GM12891 (cell line): ENCODE data around the gene RNF166.

ENCODE experiments used
- DNase-seq: peaks from one replicate; pipeline ENCODE4 v3.0.0; 2011; ENCODE audit warnings: low spot score; ENCODE audit not compliant: insufficient read length
- FAIRE-seq: peaks from 2 replicates; lab custom pipeline; 2011; peaks lifted over from hg19 to GRCh38; lab: Jason Lieb, UNC
- PAX5 ChIP-seq: IDR thresholded peaks from 2 replicates; pipeline ENCODE4 v1.6.1; 2011; ENCODE audit warnings: low read length, moderate library complexity, mild to moderate bottlenecking; ENCODE audit not compliant: insufficient read depth, severe bottlenecking
- POLR2A ChIP-seq: IDR thresholded peaks from 2 replicates; pipeline ENCODE4 v1.6.1; 2011; ENCODE audit warnings: low read depth, low read length, control low read depth
- POLR2AphosphoS5 ChIP-seq: IDR thresholded peaks from 2 replicates; pipeline ENCODE4 v1.6.1; 2011; ENCODE audit warnings: low read depth, low read length, control low read depth
- POU2F2 ChIP-seq: IDR thresholded peaks from 2 replicates; pipeline ENCODE4 v1.6.1; 2011; ENCODE audit warnings: low read depth, mild to moderate bottlenecking, control low read depth, low read length, moderate library complexity
- SPI1 ChIP-seq: IDR thresholded peaks from 2 replicates; pipeline ENCODE4 v1.6.1; 2011; ENCODE audit warnings: low read depth, low read length, control low read depth
- TAF1 ChIP-seq: IDR thresholded peaks from 2 replicates; pipeline ENCODE4 v1.6.1; 2011; ENCODE audit warnings: low read depth, low read length, control low read depth

RNF166 gene

GRCh38 chr16:88747588-88748301 lies 41.5 kb upstream of the RNF166 start:
- DNase-seq (peak; percentile 79), FAIRE-seq (peak; percentile 70)
- TF ChIP-seq SPI1 (no peak), PAX5 (peak; percentile 43)

- no peak for TF ChIP-seq POLR2A
- TF ChIP-seq POU2F2, result no peak
- TF ChIP-seq SPI1, result no peak
- no peak for TF ChIP-seq TAF1
- TF ChIP-seq PAX5, result no peak
- TF ChIP-seq POLR2AphosphoS5, result no peak
- no peak for DNase-seq
- FAIRE-seq, result no peak
Observed at GRCh38 chr16:88746506-88746905, 40.3 kb upstream of the RNF166 start.

DNA sequence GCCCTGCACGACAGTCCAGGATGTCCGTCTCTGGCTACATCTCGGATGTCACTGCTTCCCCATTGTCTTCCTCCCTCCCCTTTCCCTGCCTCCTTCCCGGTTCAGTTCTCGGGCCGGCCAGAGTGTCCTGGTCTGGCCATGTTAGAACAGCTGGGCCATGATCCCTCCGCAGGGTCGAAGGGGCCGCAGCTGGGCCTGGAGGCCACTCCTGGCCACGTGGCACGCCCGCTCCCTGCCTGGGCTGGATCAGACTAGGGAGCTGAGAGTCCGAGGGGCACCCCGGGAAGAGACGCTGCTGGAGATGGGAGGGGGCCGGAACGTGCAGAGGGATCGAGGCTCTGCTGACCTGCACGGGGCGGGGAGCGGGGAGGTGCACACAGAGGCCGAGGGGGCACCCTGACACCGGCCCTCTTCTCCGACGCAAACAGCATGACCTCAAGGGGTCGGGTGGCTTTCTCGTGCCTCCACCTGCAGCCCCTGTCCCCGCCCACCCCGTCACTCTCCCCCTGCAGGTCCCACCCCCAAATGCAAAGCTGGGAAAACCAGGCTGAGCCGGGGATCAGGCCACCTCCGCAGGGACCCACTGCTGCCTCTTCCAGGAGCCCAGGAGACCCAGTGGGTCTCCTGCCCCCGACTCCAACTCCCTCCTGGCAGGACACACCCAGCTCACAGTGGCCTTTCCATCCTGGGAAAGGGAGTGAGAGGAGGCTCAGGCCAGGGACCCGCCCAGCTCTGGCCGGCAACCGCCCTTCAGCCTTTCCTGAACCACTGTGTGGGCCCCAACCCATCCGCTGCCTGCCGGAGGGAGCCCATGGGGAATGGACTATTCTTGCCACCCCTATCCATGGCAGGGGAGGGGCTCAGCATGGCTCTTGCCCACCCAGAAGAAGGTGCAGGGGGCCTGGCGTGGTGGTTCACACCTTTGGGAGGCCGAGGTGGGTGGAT lies 38.6 kb upstream of the RNF166 start:
- DNase-seq (no peak), FAIRE-seq (no peak)
- TF ChIP-seq POU2F2 (no peak), SPI1 (no peak), POLR2A (no peak), PAX5 (no peak), TAF1 (no peak), POLR2AphosphoS5 (no peak)

- FAIRE-seq (peak; percentile 79), DNase-seq (peak; percentile 78)
- TF ChIP-seq POU2F2 (no peak), TAF1 (no peak), POLR2A (no peak), POLR2AphosphoS5 (no peak), SPI1 (no peak), PAX5 (no peak)
Observed at GRCh38 chr16:88743693-88744576, 37.7 kb upstream of the RNF166 start.

- DNase-seq, result no peak
- FAIRE-seq, result no peak
- TF ChIP-seq POLR2AphosphoS5 (no peak), POLR2A (no peak), TAF1 (no peak), POU2F2 (no peak), SPI1 (no peak), PAX5 (no peak)
Observed at GRCh38 chr16:88742896-88743605, 36.8 kb upstream of the RNF166 start.

DNA sequence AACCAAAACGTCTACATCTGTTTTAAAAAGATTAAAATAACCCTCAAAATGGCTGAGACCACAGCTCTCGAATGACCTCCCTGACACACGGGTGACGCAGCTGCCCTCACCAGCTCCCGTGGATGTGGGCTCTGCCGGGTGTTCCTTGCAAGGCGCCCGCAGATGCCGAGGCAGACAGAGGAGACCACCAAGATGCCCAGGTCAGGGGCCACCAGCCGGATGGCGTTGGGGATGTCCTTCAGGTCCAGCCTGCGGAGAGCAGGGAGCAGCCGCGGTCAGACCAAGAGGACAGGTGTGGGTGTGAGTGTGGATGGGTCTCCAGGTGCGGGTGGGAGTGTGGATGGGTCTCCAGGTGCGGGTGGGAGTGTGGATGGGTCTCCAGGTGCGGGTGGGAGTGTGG lies 35.2 kb upstream of the RNF166 start:
- no peak for FAIRE-seq
- DNase-seq, result no peak
- TF ChIP-seq POU2F2, result no peak
- TF ChIP-seq POLR2AphosphoS5, result no peak
- TF ChIP-seq SPI1, result no peak
- no peak for TF ChIP-seq PAX5
- TF ChIP-seq POLR2A, result no peak
- TF ChIP-seq TAF1, result no peak

GRCh38 chr16:88740727-88741055 lies 34.5 kb upstream of the RNF166 start:
- TF ChIP-seq POLR2AphosphoS5 (no peak), SPI1 (no peak), POLR2A (no peak), PAX5 (no peak), TAF1 (no peak), POU2F2 (no peak)
- DNase-seq, result no peak
- FAIRE-seq, result no peak

GRCh38 chr16:88739977-88740726 lies 33.9 kb upstream of the RNF166 start:
- DNase-seq (no peak), FAIRE-seq (no peak)
- TF ChIP-seq POU2F2 (no peak), SPI1 (no peak), PAX5 (no peak), POLR2A (no peak), POLR2AphosphoS5 (no peak), TAF1 (no peak)
